IgD-negative memory B cell (primary cell): ENCODE measurements around the gene RNF166. TPM values are rescaled to one million over a fixed set of nuclear protein-coding genes. Genes with fewer than 3 reads are reported as not detected.

Experiments used
- H3K27ac Mint-ChIP-seq, 3 donors: one replicate each; pipeline ENCODE4 v1.8.0; 2020 to 2022; ENCODE audit warnings: mild to moderate bottlenecking in 3 of 3, mixed read lengths in 3 of 3, moderate library complexity in 1 of 3
- H3K27me3 Mint-ChIP-seq: one replicate; pipeline ENCODE4 v1.8.0; 2021; ENCODE audit warnings: mixed read lengths
- H3K36me3 Mint-ChIP-seq: one replicate; pipeline ENCODE4 v1.8.0; 2020; ENCODE audit warnings: mild to moderate bottlenecking, mixed read lengths
- H3K4me1 Mint-ChIP-seq, 3 donors: one replicate each; pipeline ENCODE4 v1.8.0; 2020 to 2022; ENCODE audit warnings: mixed read lengths in 3 of 3, mild to moderate bottlenecking in 1 of 3
- H3K4me3 Mint-ChIP-seq, 4 donors: one replicate each; pipeline ENCODE4 v1.8.0; 2020 to 2022; ENCODE audit warnings: mild to moderate bottlenecking in 4 of 4, mixed read lengths in 4 of 4, moderate library complexity in 3 of 4
- H3K9me3 Mint-ChIP-seq, 3 donors: one replicate each; pipeline ENCODE4 v1.8.0; 2020 to 2021; ENCODE audit warnings: mixed read lengths in 3 of 3, mild to moderate bottlenecking in 1 of 3
- polyA plus RNA-seq: library from polyadenylated mRNA; unstranded; fragments of 300-500 nt; fragmentation: Illumina TruSeq; gene quantifications from one replicate; pipeline ENCODE4 v1.2.3, GENCODE V29; 2021

RNF166 gene
- polyA plus RNA-seq, 1 donor from 2014 or later = 33.9 TPM

GRCh38 chr16:88647178-88648070, 58.8 kb downstream of the RNF166 start:
- peaks cover 9 to 20% (median 15%) of the 10 kb centered on the region in 3 donors for H3K4me1 Mint-ChIP-seq
- no peaks in the 10 kb centered on the region for H3K36me3 Mint-ChIP-seq
- H3K9me3 Mint-ChIP-seq = no peaks in the 10 kb centered on the region
- peak overlapping the region in 1 of 4 donors; percentile 65 for H3K4me3 Mint-ChIP-seq
- peak overlapping the region in 1 of 3 donors; percentile 42 for H3K27ac Mint-ChIP-seq
- no peaks in the 10 kb centered on the region for H3K27me3 Mint-ChIP-seq

Other genes starting within 250 kb of the RNF166 start
- 17.5 TPM for gene ZC3H18, start 136.0 kb downstream of the RNF166 start, polyA plus RNA-seq
- not detected for gene IL17C, start 67.8 kb downstream of the RNF166 start, polyA plus RNA-seq
- gene CYBA, start 55.4 kb downstream of the RNF166 start, polyA plus RNA-seq = 1,890 TPM
- gene MVD, start 43.3 kb downstream of the RNF166 start, polyA plus RNA-seq = 26.0 TPM
- gene SNAI3, start 19.9 kb downstream of the RNF166 start, polyA plus RNA-seq = 12.3 TPM
- 12.1 TPM for gene CTU2, start 95 bp upstream of the RNF166 start, polyA plus RNA-seq
- 33.4 TPM for gene PIEZO1, start 78.8 kb upstream of the RNF166 start, polyA plus RNA-seq
- 0.20 TPM for gene CDT1, start 97.4 kb upstream of the RNF166 start, polyA plus RNA-seq
- 416 TPM for gene APRT, start 105.5 kb upstream of the RNF166 start, polyA plus RNA-seq
- gene GALNS, start 150.5 kb upstream of the RNF166 start, polyA plus RNA-seq = 8.4 TPM
- gene TRAPPC2L, start 150.7 kb upstream of the RNF166 start, polyA plus RNA-seq = 86.1 TPM
- not detected for gene PABPN1L, start 160.3 kb upstream of the RNF166 start, polyA plus RNA-seq